Measurements from ENCODE around the gene TNIP1.

The TNIP1 gene

GRCh38 chr5:151118913-151119575 lies 38.2 kb upstream of the TNIP1 start:
- Histone ChIP-seq H3K4me1 (ENCODE audit: control insufficient read depth, insufficient read depth, low read length) (peaks cover 12% of the 10 kb centered on the region), H3K4me3 (ENCODE audit: low read length) (no peak overlapping the region), H3K36me3 (ENCODE audit: control insufficient read depth, insufficient read depth, low read length) (no peaks in the 10 kb centered on the region), H3K9ac (ENCODE audit: low read length) (no peak overlapping the region), H3K9me3 (ENCODE audit: control insufficient read depth, low read length) (no peaks in the 10 kb centered on the region), H3K27me3 (ENCODE audit: control insufficient read depth, insufficient read depth, low read length) (no peaks in the 10 kb centered on the region)

GRCh38 chr5:151115272-151115905 lies 34.6 kb upstream of the TNIP1 start:
- no peaks in the 10 kb centered on the region for H3K9me3 ChIP-seq (ENCODE audit: control insufficient read depth, low read length)
- H3K9ac ChIP-seq (ENCODE audit: low read length) = no peak overlapping the region
- H3K4me3 ChIP-seq (ENCODE audit: low read length) = no peak overlapping the region
- H3K36me3 ChIP-seq (ENCODE audit: control insufficient read depth, insufficient read depth, low read length) = no peaks in the 10 kb centered on the region
- H3K4me1 ChIP-seq (ENCODE audit: control insufficient read depth, insufficient read depth, low read length) = peaks cover 4% of the 10 kb centered on the region
- H3K27me3 ChIP-seq (ENCODE audit: control insufficient read depth, insufficient read depth, low read length) = no peaks in the 10 kb centered on the region

- Histone ChIP-seq H3K4me1 (ENCODE audit: control insufficient read depth, insufficient read depth, low read length) (peaks cover 6% of the 10 kb centered on the region), H3K27me3 (ENCODE audit: control insufficient read depth, insufficient read depth, low read length) (no peaks in the 10 kb centered on the region), H3K4me3 (ENCODE audit: low read length) (no peak overlapping the region), H3K36me3 (ENCODE audit: control insufficient read depth, insufficient read depth, low read length) (no peaks in the 10 kb centered on the region), H3K9me3 (ENCODE audit: control insufficient read depth, low read length) (no peaks in the 10 kb centered on the region), H3K9ac (ENCODE audit: low read length) (no peak overlapping the region)
Observed at GRCh38 chr5:151113651-151114050, 32.8 kb upstream of the TNIP1 start.

GRCh38 chr5:151110992-151111391 lies 30.2 kb upstream of the TNIP1 start:
- Histone ChIP-seq H3K9me3 (ENCODE audit: control insufficient read depth, low read length) (no peaks in the 10 kb centered on the region), H3K36me3 (ENCODE audit: control insufficient read depth, insufficient read depth, low read length) (no peaks in the 10 kb centered on the region), H3K27me3 (ENCODE audit: control insufficient read depth, insufficient read depth, low read length) (no peaks in the 10 kb centered on the region), H3K4me1 (ENCODE audit: control insufficient read depth, insufficient read depth, low read length) (peaks cover 32% of the 10 kb centered on the region), H3K9ac (ENCODE audit: low read length) (no peak overlapping the region), H3K4me3 (ENCODE audit: low read length) (no peak overlapping the region)

GRCh38 chr5:151110122-151110681 lies 29.4 kb upstream of the TNIP1 start:
- Histone ChIP-seq H3K9ac (ENCODE audit: low read length) (no peak overlapping the region), H3K27me3 (ENCODE audit: control insufficient read depth, insufficient read depth, low read length) (no peaks in the 10 kb centered on the region), H3K4me1 (ENCODE audit: control insufficient read depth, insufficient read depth, low read length) (peaks cover 36% of the 10 kb centered on the region), H3K9me3 (ENCODE audit: control insufficient read depth, low read length) (no peaks in the 10 kb centered on the region), H3K4me3 (ENCODE audit: low read length) (no peak overlapping the region), H3K36me3 (ENCODE audit: control insufficient read depth, insufficient read depth, low read length) (no peaks in the 10 kb centered on the region)

- Histone ChIP-seq H3K4me3 (ENCODE audit: low read length) (no peak overlapping the region), H3K36me3 (ENCODE audit: control insufficient read depth, insufficient read depth, low read length) (no peaks in the 10 kb centered on the region), H3K4me1 (ENCODE audit: control insufficient read depth, insufficient read depth, low read length) (peaks cover 33% of the 10 kb centered on the region), H3K27me3 (ENCODE audit: control insufficient read depth, insufficient read depth, low read length) (no peaks in the 10 kb centered on the region), H3K9ac (ENCODE audit: low read length) (no peak overlapping the region), H3K9me3 (ENCODE audit: control insufficient read depth, low read length) (no peaks in the 10 kb centered on the region)
Observed at GRCh38 chr5:151108566-151108965, 27.7 kb upstream of the TNIP1 start.

- Histone ChIP-seq H3K27me3 (ENCODE audit: control insufficient read depth, insufficient read depth, low read length) (no peaks in the 10 kb centered on the region), H3K9ac (ENCODE audit: low read length) (no peak overlapping the region), H3K4me1 (ENCODE audit: control insufficient read depth, insufficient read depth, low read length) (peaks cover 33% of the 10 kb centered on the region), H3K9me3 (ENCODE audit: control insufficient read depth, low read length) (no peaks in the 10 kb centered on the region), H3K4me3 (ENCODE audit: low read length) (no peak overlapping the region), H3K36me3 (ENCODE audit: control insufficient read depth, insufficient read depth, low read length) (no peaks in the 10 kb centered on the region)
Observed at GRCh38 chr5:151107738-151108520, 27.1 kb upstream of the TNIP1 start.

GRCh38 chr5:151107084-151107483 lies 26.2 kb upstream of the TNIP1 start:
- H3K9ac ChIP-seq (ENCODE audit: low read length) = no peak overlapping the region
- H3K9me3 ChIP-seq (ENCODE audit: control insufficient read depth, low read length) = no peaks in the 10 kb centered on the region
- peaks cover 40% of the 10 kb centered on the region for H3K4me1 ChIP-seq (ENCODE audit: control insufficient read depth, insufficient read depth, low read length)
- no peaks in the 10 kb centered on the region for H3K36me3 ChIP-seq (ENCODE audit: control insufficient read depth, insufficient read depth, low read length)
- H3K4me3 ChIP-seq (ENCODE audit: low read length) = no peak overlapping the region
- H3K27me3 ChIP-seq (ENCODE audit: control insufficient read depth, insufficient read depth, low read length) = no peaks in the 10 kb centered on the region

- no peaks in the 10 kb centered on the region for H3K36me3 ChIP-seq (ENCODE audit: control insufficient read depth, insufficient read depth, low read length)
- H3K4me3 ChIP-seq (ENCODE audit: low read length) = no peak overlapping the region
- peaks cover 45% of the 10 kb centered on the region for H3K4me1 ChIP-seq (ENCODE audit: control insufficient read depth, insufficient read depth, low read length)
- H3K9me3 ChIP-seq (ENCODE audit: control insufficient read depth, low read length) = no peaks in the 10 kb centered on the region
- no peak overlapping the region for H3K9ac ChIP-seq (ENCODE audit: low read length)
- H3K27me3 ChIP-seq (ENCODE audit: control insufficient read depth, insufficient read depth, low read length) = no peaks in the 10 kb centered on the region
Observed at GRCh38 chr5:151106509-151106908, 25.7 kb upstream of the TNIP1 start.

- Histone ChIP-seq H3K9ac (ENCODE audit: low read length) (no peak overlapping the region), H3K4me3 (ENCODE audit: low read length) (no peak overlapping the region), H3K27me3 (ENCODE audit: control insufficient read depth, insufficient read depth, low read length) (no peaks in the 10 kb centered on the region), H3K9me3 (ENCODE audit: control insufficient read depth, low read length) (no peaks in the 10 kb centered on the region), H3K36me3 (ENCODE audit: control insufficient read depth, insufficient read depth, low read length) (no peaks in the 10 kb centered on the region), H3K4me1 (ENCODE audit: control insufficient read depth, insufficient read depth, low read length) (peaks cover 50% of the 10 kb centered on the region)
Observed at GRCh38 chr5:151106043-151106442, 25.2 kb upstream of the TNIP1 start.

GRCh38 chr5:151105561-151105960 lies 24.7 kb upstream of the TNIP1 start:
- no peaks in the 10 kb centered on the region for H3K27me3 ChIP-seq (ENCODE audit: control insufficient read depth, insufficient read depth, low read length)
- no peaks in the 10 kb centered on the region for H3K9me3 ChIP-seq (ENCODE audit: control insufficient read depth, low read length)
- H3K9ac ChIP-seq (ENCODE audit: low read length) = no peak overlapping the region
- no peaks in the 10 kb centered on the region for H3K36me3 ChIP-seq (ENCODE audit: control insufficient read depth, insufficient read depth, low read length)
- H3K4me1 ChIP-seq (ENCODE audit: control insufficient read depth, insufficient read depth, low read length) = peaks cover 55% of the 10 kb centered on the region
- H3K4me3 ChIP-seq (ENCODE audit: low read length) = no peak overlapping the region

GRCh38 chr5:151104795-151105194 lies 24.0 kb upstream of the TNIP1 start:
- H3K9me3 ChIP-seq (ENCODE audit: control insufficient read depth, low read length) = no peaks in the 10 kb centered on the region
- no peak overlapping the region for H3K4me3 ChIP-seq (ENCODE audit: low read length)
- no peaks in the 10 kb centered on the region for H3K36me3 ChIP-seq (ENCODE audit: control insufficient read depth, insufficient read depth, low read length)
- no peaks in the 10 kb centered on the region for H3K27me3 ChIP-seq (ENCODE audit: control insufficient read depth, insufficient read depth, low read length)
- H3K4me1 ChIP-seq (ENCODE audit: control insufficient read depth, insufficient read depth, low read length) = peaks cover 63% of the 10 kb centered on the region
- H3K9ac ChIP-seq (ENCODE audit: low read length) = no peak overlapping the region
